Measurements from ENCODE around the gene DLX5.

The DLX5 gene

DNA sequence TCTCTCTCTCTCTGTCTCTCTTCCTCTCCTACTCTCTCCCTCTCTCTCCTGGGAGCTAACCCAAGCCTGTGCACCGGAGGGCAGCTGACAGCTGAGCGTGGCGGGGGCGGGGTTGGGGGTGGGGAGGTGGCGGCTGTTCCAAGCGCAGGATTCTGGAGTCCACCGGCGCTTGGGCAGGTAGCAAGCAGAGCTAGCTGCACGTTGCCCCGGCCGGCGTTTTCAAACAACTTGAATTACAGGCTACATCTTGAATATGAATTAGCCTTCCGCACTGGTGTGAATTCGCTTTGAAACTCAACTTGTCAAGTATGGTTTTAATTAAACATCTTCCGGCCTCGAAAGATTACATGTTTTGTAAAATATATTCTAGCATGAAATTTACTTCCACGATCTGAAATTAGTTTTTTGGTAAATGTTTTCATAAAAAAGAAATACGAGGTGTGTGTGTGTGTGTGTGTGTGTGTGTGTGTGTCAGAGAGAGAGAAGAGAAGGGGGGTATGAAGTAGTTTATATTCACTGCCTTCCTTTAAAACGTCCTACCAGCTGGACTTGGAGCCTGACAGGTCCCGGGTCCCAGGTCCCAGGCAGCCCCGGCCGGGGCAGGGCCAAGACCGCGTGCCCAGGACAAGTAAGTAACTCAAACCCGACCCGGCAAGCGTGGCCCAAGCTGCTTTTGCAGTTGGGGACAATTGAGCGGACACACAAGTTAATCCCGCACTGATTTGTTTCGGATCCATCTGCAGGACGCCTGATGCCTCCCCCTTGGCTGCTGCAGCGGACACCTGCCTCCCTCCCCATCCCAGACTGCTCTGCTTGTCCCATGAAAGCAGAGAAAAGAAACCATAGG lies 28.3 kb downstream of the DLX5 start:
- DNase-seq (ENCODE audit: low read depth, low spot score): no peak
- H3K4me3 ChIP-seq (ENCODE audit: low read depth, low read length): no peak overlapping the region
- TF ChIP-seq, protein P1, sequence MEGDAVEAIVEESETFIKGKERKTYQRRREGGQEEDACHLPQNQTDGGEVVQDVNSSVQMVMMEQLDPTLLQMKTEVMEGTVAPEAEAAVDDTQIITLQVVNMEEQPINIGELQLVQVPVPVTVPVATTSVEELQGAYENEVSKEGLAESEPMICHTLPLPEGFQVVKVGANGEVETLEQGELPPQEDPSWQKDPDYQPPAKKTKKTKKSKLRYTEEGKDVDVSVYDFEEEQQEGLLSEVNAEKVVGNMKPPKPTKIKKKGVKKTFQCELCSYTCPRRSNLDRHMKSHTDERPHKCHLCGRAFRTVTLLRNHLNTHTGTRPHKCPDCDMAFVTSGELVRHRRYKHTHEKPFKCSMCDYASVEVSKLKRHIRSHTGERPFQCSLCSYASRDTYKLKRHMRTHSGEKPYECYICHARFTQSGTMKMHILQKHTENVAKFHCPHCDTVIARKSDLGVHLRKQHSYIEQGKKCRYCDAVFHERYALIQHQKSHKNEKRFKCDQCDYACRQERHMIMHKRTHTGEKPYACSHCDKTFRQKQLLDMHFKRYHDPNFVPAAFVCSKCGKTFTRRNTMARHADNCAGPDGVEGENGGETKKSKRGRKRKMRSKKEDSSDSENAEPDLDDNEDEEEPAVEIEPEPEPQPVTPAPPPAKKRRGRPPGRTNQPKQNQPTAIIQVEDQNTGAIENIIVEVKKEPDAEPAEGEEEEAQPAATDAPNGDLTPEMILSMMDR (IDR thresholded peaks at IDR 0.05; ENCODE audit: insufficient read depth, low read length, missing control alignments): no peak
- POLR2A ChIA-PET: no interaction called here
- CTCF ChIA-PET: no interaction called here

DNA sequence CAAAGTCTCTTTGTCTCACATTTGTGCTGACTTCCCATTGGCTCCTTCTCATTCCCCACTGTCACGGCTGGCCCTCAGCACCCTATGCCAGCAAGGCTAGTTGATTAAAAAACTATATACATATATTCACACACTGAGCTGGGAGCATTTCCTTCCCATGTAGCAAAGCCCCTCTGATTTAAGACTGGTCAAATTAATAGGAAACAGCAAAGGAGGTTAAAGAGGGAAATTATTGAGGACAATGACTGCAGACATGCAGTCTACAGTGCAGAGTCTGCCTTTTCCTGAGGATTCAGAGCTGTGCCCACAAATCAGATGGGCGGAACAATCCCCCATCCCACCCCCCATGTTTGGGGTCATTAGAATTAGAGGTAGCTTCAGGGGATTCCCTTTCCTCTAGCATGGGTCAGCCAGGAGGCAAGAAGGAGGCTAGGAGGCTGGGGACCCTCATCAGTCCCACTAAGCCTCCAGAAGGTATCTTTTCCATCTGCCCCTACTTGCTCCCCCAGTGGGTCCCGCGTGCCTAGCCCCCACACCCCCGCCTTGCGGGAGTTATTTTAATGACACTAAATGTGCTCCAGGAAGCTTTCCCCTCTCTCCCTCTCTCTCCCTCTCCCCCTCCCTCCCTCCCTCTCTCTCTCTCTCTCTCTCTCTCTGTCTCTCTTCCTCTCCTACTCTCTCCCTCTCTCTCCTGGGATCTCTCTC lies 29.1 kb downstream of the DLX5 start:
- no peak for DNase-seq (ENCODE audit: low read depth, low spot score)
- CTCF ChIA-PET: no interaction called here
- TF ChIP-seq, protein P1 (IDR thresholded peaks at IDR 0.05; ENCODE audit: insufficient read depth, low read length, missing control alignments): no peak
- POLR2A ChIA-PET: no interaction called here
- H3K4me3 ChIP-seq (ENCODE audit: low read depth, low read length): no peak overlapping the region

GRCh38 chr7:96993980-96994379 lies 30.7 kb downstream of the DLX5 start:
- H3K4me3 ChIP-seq (ENCODE audit: low read depth, low read length): no peak overlapping the region
- no peak for DNase-seq (ENCODE audit: low read depth, low spot score)
- TF ChIP-seq, protein P1 (IDR thresholded peaks at IDR 0.05; ENCODE audit: insufficient read depth, low read length, missing control alignments): no peak
- ChIA-PET CTCF (no interaction called here), POLR2A (no interaction called here)

DNA sequence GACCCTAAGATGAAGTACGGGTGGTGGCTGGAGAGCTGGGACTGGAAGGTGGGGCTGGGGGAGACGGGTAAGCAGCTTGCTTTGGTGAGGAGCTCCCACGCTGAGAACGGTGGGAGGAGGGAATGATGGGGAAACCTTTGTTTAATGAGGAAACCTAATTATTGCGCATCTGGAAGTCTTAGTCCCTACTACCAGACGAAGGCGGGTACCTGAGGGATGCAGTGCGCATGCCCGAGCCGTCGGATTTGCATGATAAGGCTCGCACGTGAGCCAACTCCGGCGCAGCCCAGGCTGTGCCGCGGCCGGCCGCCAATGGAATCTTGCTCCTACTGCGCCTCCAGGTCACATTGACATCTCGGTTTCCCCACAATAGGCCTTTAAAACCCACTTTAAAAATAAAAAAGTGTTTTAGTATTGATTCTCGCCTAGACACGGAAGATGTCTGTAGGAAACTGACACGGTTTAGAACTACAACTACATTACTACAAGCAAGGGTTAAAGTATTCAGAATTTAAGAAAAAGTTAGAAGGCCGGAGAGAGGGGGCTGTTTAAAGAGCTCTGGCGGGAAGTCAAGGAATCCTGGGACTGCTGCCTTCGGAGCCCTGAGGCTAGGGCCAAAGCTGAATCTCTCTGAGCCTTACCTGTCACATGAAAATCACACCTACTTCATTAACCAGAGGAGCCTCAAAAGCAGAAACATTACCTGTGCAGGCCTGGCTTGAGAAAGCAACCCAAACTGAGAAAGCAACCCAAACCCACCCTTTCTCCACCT lies 31.4 kb downstream of the DLX5 start:
- POLR2A ChIA-PET: no interaction called here
- DNase-seq (ENCODE audit: low read depth, low spot score): no peak
- CTCF ChIA-PET: no interaction called here

GRCh38 chr7:96992192-96993005 lies 32.2 kb downstream of the DLX5 start:
- ChIA-PET CTCF (no interaction called here), POLR2A (no interaction called here)
- TF ChIP-seq, protein P1 (IDR thresholded peaks at IDR 0.05; ENCODE audit: insufficient read depth, low read length, missing control alignments): no peak
- no peak for DNase-seq (ENCODE audit: low read depth, low spot score)
- H3K4me3 ChIP-seq (ENCODE audit: low read depth, low read length): no peak overlapping the region

More for the DNA sequence above, 31.4 kb downstream of the DLX5 start:
- H3K4me3 ChIP-seq (ENCODE audit: low read depth, low read length): no peak overlapping the region
- TF ChIP-seq, protein P1 (IDR thresholded peaks at IDR 0.05; ENCODE audit: insufficient read depth, low read length, missing control alignments): no peak

Data from AG04449 (cell line).